Coronary artery (tissue), 2 donors: ENCODE data around the gene ATP2A3.

Experiments
- DNase-seq: peaks from one replicate; pipeline ENCODE4 v3.0.0-alpha.2; 2017; ENCODE audit warnings: low spot score
- H3K27ac ChIP-seq, 2 donors: fragments of 200-600 bp; sonication (generic); one replicate each; pipeline ENCODE4 v1.5.1; 2016 to 2019
- H3K4me3 ChIP-seq: fragments of 200-600 bp; sonication (generic); 2 replicates; pipeline ENCODE4 v1.5.1; 2016; ENCODE audit warnings: mild to moderate bottlenecking, moderate library complexity
- CTCF ChIP-seq: fragments of 200-600 bp; sonication (generic); IDR thresholded peaks from one replicate; pipeline ENCODE4 v1.5.1; 2019; ENCODE audit warnings: antibody characterized with exemption

Gene ATP2A3

GRCh38 chr17:3965118-3965800, 1.0 kb upstream of the ATP2A3 start:
- H3K4me3 ChIP-seq = peak overlapping the region; percentile 77
- TF ChIP-seq CTCF = no peak
- H3K27ac ChIP-seq = peak overlapping the region; percentile 78 to 79
- no peak for DNase-seq

- Histone ChIP-seq H3K27ac (peak overlapping the region; percentile 39 to 79), H3K4me3 (peak overlapping the region; percentile 77)
- no peak for TF ChIP-seq CTCF
- no peak for DNase-seq
These were observed 718 bp downstream of the ATP2A3 start for GRCh38 chr17:3963237-3964201.

- no peak for TF ChIP-seq CTCF
These were observed 1.3 kb downstream of the ATP2A3 start for GRCh38 chr17:3962965-3963236.

GRCh38 chr17:3962217-3962964, 1.8 kb downstream of the ATP2A3 start:
- Histone ChIP-seq H3K27ac (peak overlapping the region; percentile 13 to 54), H3K4me3 (peak overlapping the region; percentile 77)
- no peak for DNase-seq
- no peak for TF ChIP-seq CTCF

More at GRCh38 chr17:3962965-3963236, 1.3 kb downstream of the ATP2A3 start:
- Histone ChIP-seq H3K4me3 (peak overlapping the region; percentile 77), H3K27ac (peak overlapping the region; percentile 13 to 79)
- DNase-seq = no peak

GRCh38 chr17:3961564-3962047, 2.6 kb downstream of the ATP2A3 start:
- TF ChIP-seq CTCF = no peak
- H3K27ac ChIP-seq = no peak overlapping the region
- no peak overlapping the region for H3K4me3 ChIP-seq
- no peak for DNase-seq

GRCh38 chr17:3960764-3961163, 3.5 kb downstream of the ATP2A3 start:
- TF ChIP-seq CTCF = no peak
- Histone ChIP-seq H3K27ac (no peak overlapping the region), H3K4me3 (no peak overlapping the region)
- no peak for DNase-seq
